K562 (cell line): ENCODE data around the gene MIEF1. TPM values are rescaled to one million over a fixed set of nuclear protein-coding genes. Genes with fewer than 3 reads are reported as not detected.
A peak's percentile ranks its signal among the peaks of the same experiment; 100 is the strongest.

ENCODE experiments used
- AFF1 ChIP-seq, 2 experiments: fragments of 450-650 bp; IDR thresholded peaks; 2 replicates each; pipeline ENCODE4 v1.6.1; 2018; ENCODE audit warnings: mild to moderate bottlenecking in 2 of 2, low read depth in 1 of 2; ENCODE audit not compliant: partially characterized antibody in 2 of 2
- CCNT2 ChIP-seq: IDR thresholded peaks from 2 replicates; pipeline ENCODE4 v1.6.1; 2011; ENCODE audit warnings: borderline replicate concordance, low read depth, mild to moderate bottlenecking, moderate library complexity, mixed read lengths, low read length; ENCODE audit not compliant: insufficient read length; ENCODE audit errors: extremely low read depth
- CREM ChIP-seq: IDR thresholded peaks from 2 replicates; pipeline ENCODE4 v1.6.1; 2014; ENCODE audit warnings: antibody characterized with exemption, low read depth
- CTBP1 ChIP-seq: fragments of 450-650 bp; IDR thresholded peaks from 2 replicates; pipeline ENCODE4 v1.6.1; 2016; ENCODE audit warnings: borderline replicate concordance
- ETS1 ChIP-seq: conservative IDR thresholded peaks from 2 replicates; pipeline ENCODE4 v1.6.1; 2011; ENCODE audit warnings: low read depth, mild to moderate bottlenecking, low read length; ENCODE audit not compliant: control insufficient read depth
- JUN ChIP-seq, 2 experiments: sonication (generic) in 1 of 2; formaldehyde crosslinking in 1 of 2; IDR thresholded peaks; 2 replicates each; pipeline versions ENCODE4 v1.6.1 to v1.8.0; 2012 to 2022; ENCODE audit warnings: borderline replicate concordance in 2 of 2, mild to moderate bottlenecking in 2 of 2, improper control_type of control experiment in 1 of 2, low read depth in 1 of 2, low read length in 1 of 2, missing genetic modification reagents in 1 of 2
- KLF13 ChIP-seq: fragments of 450-650 bp; IDR thresholded peaks from 2 replicates; pipeline ENCODE4 v1.6.1; 2016; ENCODE audit warnings: missing genetic modification characterization, low read depth, mild to moderate bottlenecking, missing compliant biosample characterization, moderate library complexity, borderline replicate concordance
- MTA3 ChIP-seq: fragments of 450-650 bp; formaldehyde crosslinking; IDR thresholded peaks from 2 replicates; pipeline ENCODE4 v1.6.1; 2017; ENCODE audit warnings: mild to moderate bottlenecking, borderline replicate concordance
- MYC ChIP-seq, 2 experiments: fragments of 250-450 bp in 1 of 2; sonication (Bioruptor Pico) in 1 of 2; IDR thresholded peaks; 2 replicates each; pipeline versions ENCODE4 v1.5.1 to v1.6.1; 2012 to 2021; ENCODE audit warnings: low read depth in 2 of 2, borderline replicate concordance in 1 of 2, improper control_type of control experiment in 1 of 2, low read length in 1 of 2, mild to moderate bottlenecking in 1 of 2, moderate library complexity in 1 of 2
- PHB ChIP-seq: fragments of 250-450 bp; sonication (Bioruptor Pico); IDR thresholded peaks from 2 replicates; pipeline ENCODE4 v1.5.0; 2021
- POU5F1 ChIP-seq: fragments of 150-350 bp; IDR thresholded peaks from 2 replicates; pipeline ENCODE4 v1.6.1; 2014; ENCODE audit warnings: borderline replicate concordance, low read length, low read depth, mild to moderate bottlenecking; ENCODE audit not compliant: partially characterized antibody
- RAD51 ChIP-seq: fragments of 450-650 bp; IDR thresholded peaks from 2 replicates; pipeline ENCODE4 v1.7.1; 2016; ENCODE audit warnings: low read depth, mild to moderate bottlenecking, borderline replicate concordance
- RBM25 ChIP-seq: fragments of 200-400 bp; formaldehyde crosslinking; IDR thresholded peaks from 2 replicates; pipeline ENCODE4 v1.6.1; 2018; ENCODE audit warnings: low read length, low read depth, moderate library complexity; ENCODE audit not compliant: severe bottlenecking
- RUNX1 ChIP-seq: sonication (generic); IDR thresholded peaks from 2 replicates; pipeline ENCODE4 v1.6.1; 2016; ENCODE audit warnings: antibody characterized with exemption, low read depth
- SIX5 ChIP-seq, 2 experiments: IDR thresholded peaks; 2 replicates each; pipeline ENCODE4 v1.6.1; 2011; ENCODE audit warnings: low read length in 2 of 2, borderline replicate concordance in 1 of 2, low read depth in 1 of 2, mild to moderate bottlenecking in 1 of 2, moderate library complexity in 1 of 2; ENCODE audit not compliant: insufficient read depth in 1 of 2
- TFAP4 ChIP-seq: sonication (generic); formaldehyde crosslinking; IDR thresholded peaks from 2 replicates; pipeline ENCODE4 v1.8.0; 2022; ENCODE audit warnings: missing genetic modification reagents, mild to moderate bottlenecking, moderate library complexity, borderline replicate concordance
- YBX1 ChIP-seq: fragments of 450-650 bp; IDR thresholded peaks from 2 replicates; pipeline ENCODE4 v1.7.1; 2016; ENCODE audit warnings: mild to moderate bottlenecking
- ZNF354B ChIP-seq: fragments of 250-450 bp; sonication (Bioruptor Pico); IDR thresholded peaks from 2 replicates; pipeline ENCODE4 v1.4.0; 2020
- polyA plus RNA-seq, 8 experiments: library from polyadenylated mRNA; depleted of rRNA in 4 of 8; stranded (reverse) in 5 of 8; unstranded in 3 of 8; fragments of >200 nt; fragmentation: Nextera tagmentation in 2 of 8; fragmentation: Illumina TruSeq in 1 of 8; extraction: Ambion mirVana in 2 of 8; extraction: Trizol in 1 of 8; gene quantifications; 2 replicates each; pipeline versions ENCODE4 v1.2.1 to v1.2.3, GENCODE V29; 2011 to 2014; ENCODE audit warnings: inconsistent platforms in 1 of 8, missing spikeins in 1 of 8
- total RNA-seq, 7 experiments: library from RNA; depleted of rRNA in 6 of 7; stranded (reverse); fragments of >200 nt in 6 of 7; fragmentation: Illumina TruSeq in 2 of 7; extraction: Trizol in 2 of 7; gene quantifications; 2 replicates each; pipeline versions ENCODE4 v1.2.1 to v1.2.3, GENCODE V29; 2011 to 2021; ENCODE audit warnings: low replicate concordance in 1 of 7

Gene MIEF1
- total and polyA plus RNA-seq, 9 of the 15 experiments (the other 6 are each of a cell fraction or from before 2014, with no cell fraction given): 10.9 to 51.8 (median 25.5) TPM

- TF ChIP-seq AFF1 (IDR thresholded peaks at IDR 0.05; ENCODE audit: low read depth in 1 of 2, partially characterized antibody in 2 of 2) (peak in 1 of 2 experiments; percentile 37), KLF13 (tag) (peak; percentile 76; the same call in 1 of the 2 replicates), ZNF354B (CRISPR knock-in tag) (no peak), ETS1 (peak; percentile 70; the same call in 1 of the 2 replicates), CTBP1 (peak; percentile 64; the same call in 1 of the 2 replicates), RUNX1 (no peak), RAD51 (peak; percentile 94), MYC (IDR thresholded peaks at IDR 0.05; ENCODE audit: low read depth, low read length) (peak; percentile 85), MYC (CRISPR knock-in tag; IDR thresholded peaks at IDR 0.05; ENCODE audit: borderline replicate concordance, low read depth) (no peak), POU5F1 (no peak), SIX5 (IDR thresholded peaks at IDR 0.05; ENCODE audit: borderline replicate concordance in 1 of 2, insufficient read depth in 1 of 2, low read depth in 1 of 2, low read length in 2 of 2) (peak; percentile 80 to 86), TFAP4 (peak; percentile 69; the same call in 1 of the 2 replicates), YBX1 (no peak), RBM25 (peak; percentile 50), JUN (IDR thresholded peaks at IDR 0.05; ENCODE audit: borderline replicate concordance, low read depth, low read length) (0 out of 2 replicates have a peak, but pooled peaks have one; percentile 10), JUN (CRISPR knock-in tag; IDR thresholded peaks at IDR 0.05; ENCODE audit: borderline replicate concordance) (no peak), PHB (CRISPR knock-in tag) (no peak), MTA3 (0 out of 2 replicates have a peak, but pooled peaks have one; percentile 49), CCNT2 (no peak), CREM (peak; percentile 22; the same call in 1 of the 2 replicates)
Observed at GRCh38 chr22:39490135-39490798, 11.8 kb upstream of the MIEF1 start (continued).
